HG02798 (cell line): ENCODE results near the gene ZCCHC14.

Source experiments
- ATAC-seq: cut with Tn5 transposase; IDR thresholded peaks from one replicate; pipeline ENCODE4 v1.9.1; 2021; ENCODE audit warnings: mild to moderate bottlenecking; ENCODE audit not compliant: unreplicated experiment, poor library complexity

Gene ZCCHC14

DNA sequence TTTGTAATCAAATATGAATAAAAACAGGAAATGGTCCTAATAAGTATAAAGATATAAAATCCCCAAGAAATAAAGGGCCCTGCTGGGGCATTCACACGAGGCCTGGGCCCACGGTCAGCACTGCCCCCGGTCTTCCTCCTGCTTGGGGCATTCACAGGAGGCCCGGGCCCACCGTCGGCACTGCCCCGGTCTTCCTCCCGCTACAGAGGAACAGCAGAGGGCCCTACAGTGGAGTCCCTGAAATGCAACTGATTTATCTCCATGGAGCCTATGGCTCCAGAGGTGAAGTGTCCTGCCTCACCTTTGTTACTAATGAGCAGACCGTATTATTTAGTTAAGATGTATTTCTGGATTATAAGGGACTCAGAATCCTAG is 54.2 kb downstream of the ZCCHC14 start:
- no peak for ATAC-seq

DNA sequence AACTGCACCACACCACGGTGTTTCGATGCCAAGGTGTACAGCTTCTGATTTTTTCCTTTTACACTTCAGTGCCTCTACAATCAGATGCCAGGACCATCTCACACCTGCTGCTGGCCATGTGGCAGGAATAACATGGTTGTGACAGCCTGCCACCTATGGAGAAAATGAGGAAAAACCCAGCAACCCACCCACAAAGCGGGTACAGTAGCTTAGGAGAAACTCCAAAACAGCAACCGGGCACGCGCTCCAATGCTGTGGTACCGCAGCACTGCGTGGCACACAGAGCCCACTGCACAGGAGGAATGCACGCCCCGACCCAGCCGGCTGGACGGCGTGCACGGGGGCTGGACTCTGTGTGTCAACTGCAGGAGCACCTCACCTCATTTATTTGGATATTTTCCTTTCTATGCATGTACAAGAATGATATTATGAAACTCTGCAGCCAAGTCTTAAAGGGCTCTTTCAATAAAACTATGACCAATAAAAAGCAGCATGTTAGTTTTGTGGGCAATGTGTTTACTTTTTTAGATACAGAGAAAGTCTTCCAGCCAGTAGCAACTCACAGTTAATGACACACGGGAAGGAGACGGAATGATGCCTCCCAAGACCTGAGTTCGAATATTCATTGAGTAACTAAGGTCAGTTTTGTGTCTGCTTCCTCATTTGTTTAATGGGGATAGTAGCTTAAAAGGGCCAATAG is 54.8 kb downstream of the ZCCHC14 start:
- no peak for ATAC-seq

- no peak for ATAC-seq
Measured at GRCh38 chr16:87437327-87437726, 55.5 kb downstream of the ZCCHC14 start.

DNA sequence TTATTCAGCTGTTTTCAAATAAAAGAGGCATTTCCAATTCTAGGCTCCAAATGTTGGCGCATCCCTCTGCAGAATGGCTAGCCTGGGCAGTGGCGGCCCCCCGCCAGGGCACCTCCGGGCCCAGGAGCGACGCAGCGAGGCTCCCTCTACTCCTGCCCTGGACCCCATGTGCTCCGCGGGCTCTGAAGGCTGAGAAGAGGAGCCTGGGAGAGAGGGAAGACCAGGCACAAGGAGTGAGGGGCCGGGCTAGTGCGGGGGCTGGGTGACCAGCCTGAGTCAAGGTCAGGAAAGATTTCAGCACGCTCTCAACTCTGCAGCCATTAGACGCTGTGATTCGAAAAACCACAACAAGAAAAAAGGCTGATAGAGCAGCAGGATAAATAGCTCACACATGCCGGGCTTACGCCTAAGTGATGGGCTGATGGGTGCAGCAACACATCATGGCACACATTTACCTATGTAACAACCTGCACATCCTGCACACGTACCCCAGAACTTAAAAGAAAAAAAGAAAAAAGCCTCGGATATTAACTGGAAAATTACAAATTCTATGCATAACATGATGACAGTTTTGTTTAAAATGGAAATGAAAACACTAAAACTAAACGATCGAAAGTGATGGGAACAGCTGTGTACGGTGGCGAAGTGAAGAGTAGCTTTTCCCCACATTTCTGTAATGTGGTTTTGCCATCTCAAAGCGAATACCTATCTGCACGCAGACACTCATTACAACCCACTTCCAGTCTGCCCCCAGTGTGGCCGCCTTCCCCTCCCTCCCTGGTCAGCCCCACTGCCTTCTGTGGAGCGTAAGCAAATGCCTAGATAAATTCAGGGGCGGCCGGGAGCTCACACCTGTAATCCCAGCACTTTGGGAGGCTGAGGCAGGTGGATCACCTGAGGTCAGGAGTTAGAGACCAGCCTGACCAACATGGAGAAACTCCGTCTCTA is 56.3 kb downstream of the ZCCHC14 start:
- no peak for ATAC-seq

DNA sequence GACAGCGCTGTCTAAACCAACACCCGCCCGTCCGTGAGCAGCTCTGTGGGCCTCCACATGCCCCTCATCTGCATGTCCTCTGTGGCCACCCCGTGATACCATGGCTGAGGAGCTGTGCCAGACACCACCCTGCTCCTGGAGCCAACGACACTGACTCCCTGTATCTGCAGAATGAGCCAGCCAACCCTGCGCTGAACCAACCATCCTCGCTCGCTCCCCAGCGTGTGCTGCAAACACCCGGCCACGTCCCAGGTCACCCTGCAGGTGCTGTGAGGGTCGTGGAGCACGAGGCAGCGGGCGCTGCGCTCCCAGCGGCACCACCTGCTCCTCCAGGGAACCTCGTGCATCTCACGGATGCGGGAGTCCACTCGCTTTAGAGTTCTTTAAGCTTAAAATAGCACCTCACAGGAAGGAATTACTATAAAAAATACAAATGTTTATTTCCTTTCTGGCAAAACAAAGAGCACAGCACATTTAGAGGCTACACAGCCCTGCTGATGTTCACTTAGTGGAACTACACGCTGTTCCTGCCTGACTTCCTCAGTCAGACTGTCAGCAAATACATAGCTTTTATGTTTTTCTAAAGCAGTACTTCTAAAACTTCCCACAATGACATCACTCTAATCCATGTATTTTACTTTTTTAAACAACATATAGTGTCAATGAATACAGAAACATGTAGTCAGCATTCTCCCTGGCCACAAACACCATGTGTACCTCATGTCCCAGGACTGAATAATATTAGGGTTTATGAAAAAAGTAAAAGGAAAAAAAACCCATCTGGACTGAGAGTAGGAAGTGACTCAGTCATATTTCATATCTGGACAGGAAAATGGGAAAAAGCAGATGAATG is 57.2 kb downstream of the ZCCHC14 start:
- ATAC-seq: no peak

DNA sequence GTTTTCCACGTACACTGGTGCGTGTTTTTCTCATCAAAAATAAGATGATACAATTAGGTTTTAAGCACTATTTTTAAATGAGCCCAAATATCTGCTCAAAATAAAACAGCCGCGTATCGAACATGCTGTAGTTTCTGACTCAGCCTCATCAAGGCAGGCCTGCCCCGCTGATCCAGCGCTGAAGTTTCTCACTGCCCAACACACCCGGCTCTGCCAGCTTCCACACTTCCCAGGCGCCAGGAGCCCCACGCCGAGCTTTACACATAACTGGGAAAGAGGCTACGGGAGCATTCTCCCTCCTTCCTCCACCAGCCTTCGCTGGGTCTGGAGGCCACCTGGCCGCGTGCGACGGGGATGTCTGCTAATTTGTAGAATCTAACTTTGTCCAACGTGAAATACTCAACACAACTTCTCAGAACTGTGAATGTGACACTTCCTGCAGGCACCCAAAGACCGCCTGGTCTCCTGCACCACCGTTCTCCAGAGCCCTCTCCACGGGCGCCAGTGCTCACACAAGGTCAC is 58.6 kb downstream of the ZCCHC14 start:
- no peak for ATAC-seq

GRCh38 chr16:87432330-87432915 is 60.4 kb downstream of the ZCCHC14 start:
- no peak for ATAC-seq

DNA sequence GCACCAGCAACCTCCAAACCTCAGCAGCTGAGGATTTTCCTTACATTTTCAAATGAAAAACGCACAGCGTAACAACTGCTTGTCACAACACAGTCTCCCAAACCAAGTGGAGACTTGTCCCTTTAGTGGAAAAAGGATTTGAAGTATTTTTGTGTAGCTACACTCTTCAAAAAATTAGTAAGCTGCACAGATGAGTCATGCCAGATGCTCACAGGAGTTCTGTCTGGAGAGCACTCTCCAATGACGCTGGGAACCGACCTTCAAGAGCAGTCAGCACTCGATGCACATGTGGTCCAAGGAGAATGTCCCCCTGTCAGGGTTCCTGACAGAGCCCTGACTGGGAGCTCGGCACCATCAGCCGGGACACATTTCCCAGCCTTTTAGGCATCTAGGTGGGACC is 60.9 kb downstream of the ZCCHC14 start:
- ATAC-seq: no peak

- no peak for ATAC-seq
Measured at GRCh38 chr16:87426423-87427215, 66.2 kb downstream of the ZCCHC14 start.

DNA sequence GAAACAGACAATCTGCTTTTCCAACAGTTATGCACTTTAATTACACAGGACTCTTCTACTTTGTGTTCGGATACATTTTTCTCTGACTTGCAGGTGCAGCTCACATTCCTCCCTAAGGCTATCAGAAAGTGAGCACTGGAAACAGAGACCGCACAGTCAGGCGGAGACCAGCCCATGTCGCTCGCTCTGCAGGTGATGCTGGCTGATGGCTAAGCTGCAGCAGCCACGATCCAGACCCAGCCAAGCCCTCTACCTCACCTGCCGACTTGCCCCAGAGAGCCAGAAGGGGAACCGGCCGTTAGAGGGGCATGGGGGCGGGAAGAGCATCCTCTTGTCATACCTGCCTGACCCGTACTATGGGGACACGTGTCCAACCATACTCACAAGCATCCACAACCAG is 66.9 kb downstream of the ZCCHC14 start:
- no peak for ATAC-seq

DNA sequence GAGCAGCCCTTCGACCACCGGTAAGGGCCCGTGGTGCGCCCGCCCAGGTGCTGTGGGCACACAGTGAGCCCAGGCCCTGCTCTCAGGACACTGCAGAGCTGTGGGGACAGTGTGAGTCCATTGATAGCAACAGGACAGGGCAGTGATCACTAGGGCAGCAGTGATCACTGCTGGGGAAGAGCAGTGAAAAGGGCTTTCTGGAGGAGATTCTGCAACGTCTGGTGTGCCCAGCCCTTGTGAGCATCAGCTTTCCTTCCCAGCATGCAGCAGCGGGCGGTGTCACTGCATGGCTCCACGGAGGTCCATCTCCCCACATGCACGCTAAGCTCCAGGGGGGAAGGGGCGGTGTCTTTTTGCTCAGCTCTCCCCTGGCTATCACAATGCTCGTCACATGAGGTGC is 68.6 kb downstream of the ZCCHC14 start:
- no peak for ATAC-seq

DNA sequence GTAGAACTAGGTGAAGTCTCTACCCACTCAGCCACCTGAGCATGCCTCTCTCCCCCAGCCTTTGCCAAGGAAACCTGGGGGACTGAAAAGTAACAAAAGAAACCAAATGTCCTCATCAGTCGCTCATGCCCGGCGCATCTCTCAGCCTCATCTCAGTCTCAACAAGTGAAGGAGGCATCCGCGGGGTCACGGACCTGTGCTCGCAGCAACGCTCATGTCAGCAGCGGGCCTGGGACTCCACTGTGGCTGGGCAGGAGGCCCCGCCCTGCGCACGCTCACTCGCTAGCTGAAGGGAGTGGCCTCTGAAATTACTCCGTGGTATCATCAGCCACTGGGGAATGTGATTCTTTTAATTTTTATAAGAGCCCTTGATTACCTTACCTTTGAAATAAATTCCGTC is 69.4 kb downstream of the ZCCHC14 start:
- ATAC-seq: no peak

DNA sequence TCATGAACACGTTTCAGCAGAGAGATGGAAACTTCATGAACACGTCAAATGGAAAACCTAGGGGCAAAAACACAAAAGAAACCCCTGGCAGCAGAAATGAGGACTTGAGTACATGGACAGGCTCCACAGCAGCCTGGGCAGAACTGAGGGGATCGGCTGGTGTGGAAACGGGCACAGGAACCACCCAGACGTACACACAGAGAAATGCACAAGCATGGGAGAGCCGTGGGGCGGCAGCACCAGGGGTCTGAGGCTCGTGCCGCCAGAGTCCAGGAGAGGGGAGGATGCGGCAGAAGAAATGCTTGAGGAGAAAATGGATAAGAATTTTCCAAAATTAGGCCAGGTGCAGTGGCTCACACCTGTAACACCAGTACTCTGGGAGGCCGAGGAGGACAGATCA is 70.7 kb downstream of the ZCCHC14 start:
- no peak for ATAC-seq

DNA sequence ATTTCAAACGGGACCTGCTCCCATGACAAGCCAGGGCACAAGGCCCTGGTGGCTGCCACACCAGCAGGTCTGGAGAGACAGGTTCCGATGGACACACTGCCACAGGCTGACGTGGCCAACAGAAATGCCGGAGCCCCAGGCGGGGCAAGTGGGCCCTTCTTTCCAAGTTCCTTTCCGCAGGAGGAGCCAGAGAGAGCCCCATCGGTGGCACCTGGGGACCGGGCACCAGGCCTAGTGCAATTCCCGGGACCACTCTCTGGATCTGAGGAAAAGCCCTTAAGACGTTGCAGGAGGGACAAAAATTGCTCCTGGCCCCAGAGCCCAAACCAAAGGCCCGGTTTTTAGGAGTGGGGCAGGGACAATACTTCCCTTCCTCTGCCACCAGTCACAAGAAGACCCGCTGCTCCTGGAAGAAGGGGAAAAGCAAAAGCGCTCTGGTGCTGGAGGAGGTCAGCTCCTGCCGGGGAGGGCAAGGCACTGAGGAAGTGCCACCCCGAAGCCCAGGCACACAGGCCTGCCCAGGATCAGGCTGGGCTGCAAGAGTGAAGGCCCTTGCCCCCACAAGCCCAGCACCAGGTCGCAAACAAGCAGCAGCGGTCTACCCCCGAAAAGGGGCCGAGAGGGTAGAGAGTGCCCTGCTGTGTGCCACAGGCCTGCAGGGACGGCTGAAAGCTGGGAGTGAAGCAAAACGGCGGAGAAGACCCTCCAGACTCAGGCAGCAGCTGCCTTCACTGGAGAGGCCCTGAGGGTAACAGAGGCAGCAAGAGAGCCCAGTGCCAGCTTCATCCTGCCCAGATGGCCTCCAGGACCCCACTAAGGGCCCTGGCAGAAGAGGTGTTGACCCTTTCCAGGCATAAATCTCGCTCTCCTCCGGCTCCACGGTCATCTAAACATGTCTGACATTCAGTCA is 71.6 kb downstream of the ZCCHC14 start:
- no peak for ATAC-seq

DNA sequence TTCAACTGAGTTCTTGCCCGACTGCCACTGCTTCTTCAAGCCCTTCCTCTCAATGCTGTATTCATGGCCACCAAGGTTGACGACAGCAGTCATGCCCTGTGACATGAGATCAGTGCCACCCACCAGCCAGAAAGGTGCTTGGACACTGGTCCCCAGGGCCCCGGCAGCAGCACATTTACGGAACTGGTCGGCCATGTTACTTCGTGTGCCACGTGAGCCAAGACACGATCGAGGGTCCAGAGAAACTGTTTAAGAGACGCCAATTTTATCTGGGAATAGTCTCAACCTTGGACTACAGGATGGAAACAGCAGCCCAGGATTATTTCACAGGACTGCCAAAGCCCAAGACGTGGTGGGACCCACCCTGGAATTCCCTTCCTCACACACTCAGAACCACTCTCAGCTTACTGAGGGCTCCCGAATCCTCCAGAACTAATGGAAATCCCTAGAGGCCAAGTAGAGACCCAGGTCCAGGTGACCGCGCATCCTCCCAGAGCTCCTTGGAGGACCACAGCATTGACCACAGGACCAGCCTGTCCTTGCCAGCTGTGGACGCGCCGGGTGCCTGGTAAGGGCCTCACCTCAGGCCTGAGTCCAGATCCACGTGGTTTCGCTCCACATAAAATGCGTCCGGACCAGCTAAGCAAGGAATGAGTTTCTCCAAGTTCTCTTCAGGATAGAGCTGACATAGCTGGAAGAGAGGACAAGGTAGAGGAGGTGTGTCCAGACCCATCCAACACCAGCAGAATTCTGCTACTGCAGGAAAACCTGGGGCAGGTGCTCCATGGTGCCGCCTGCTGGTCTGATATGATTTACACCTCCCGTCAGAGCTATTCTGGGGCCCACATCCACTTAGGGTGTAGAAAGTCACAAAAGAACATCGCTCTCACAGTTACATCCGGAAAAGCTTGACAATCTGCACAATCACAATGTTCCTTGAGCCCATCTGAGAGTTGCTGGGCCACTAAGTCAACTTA is 72.5 kb downstream of the ZCCHC14 start:
- ATAC-seq: no peak

- ATAC-seq: no peak
Measured at GRCh38 chr16:87418644-87419043, 74.2 kb downstream of the ZCCHC14 start.

GRCh38 chr16:87418216-87418615 is 74.6 kb downstream of the ZCCHC14 start:
- ATAC-seq: no peak
